Liver (tissue), 9 donors: ENCODE results near the gene KCNQ5. TPM values are rescaled to one million over a fixed set of nuclear protein-coding genes. Genes with fewer than 3 reads are reported as not detected.

Experiments used
- DNase-seq: peaks from one replicate; pipeline ENCODE4 v3.0.0-alpha.2; 2017; ENCODE audit warnings: low spot score
- H3K27ac ChIP-seq, 2 donors: one replicate each; pipeline ENCODE4 v1.7.0; 2013; ENCODE audit warnings: inconsistent platforms in 2 of 2, low read length in 2 of 2, control low read depth in 1 of 2, low read depth in 1 of 2, mild to moderate bottlenecking in 1 of 2
- H3K27me3 ChIP-seq, 4 donors: one replicate each; pipeline versions ENCODE4 v1.6.1 to v1.7.0; 2013; ENCODE audit warnings: low read length in 3 of 4, inconsistent platforms in 1 of 4, mild to moderate bottlenecking in 1 of 4, moderate library complexity in 1 of 4; ENCODE audit not compliant: control insufficient read depth in 4 of 4, insufficient read depth in 4 of 4
- H3K36me3 ChIP-seq, 4 donors: one replicate each; pipeline versions ENCODE4 v1.6.1 to v1.7.0; 2013; ENCODE audit warnings: low read length in 3 of 4, mild to moderate bottlenecking in 3 of 4, low read depth in 1 of 4, moderate library complexity in 1 of 4; ENCODE audit not compliant: control insufficient read depth in 4 of 4, insufficient read depth in 3 of 4
- H3K4me1 ChIP-seq, 4 donors: one replicate each; pipeline versions ENCODE4 v1.6.1 to v1.7.0; 2013; ENCODE audit warnings: low read length in 3 of 4, mild to moderate bottlenecking in 3 of 4, moderate library complexity in 1 of 4; ENCODE audit not compliant: control insufficient read depth in 4 of 4, insufficient read depth in 4 of 4
- H3K4me3 ChIP-seq, 3 donors: one replicate each; pipeline versions ENCODE4 v1.6.1 to v1.7.0; 2013; ENCODE audit warnings: low read length in 3 of 3, control low read depth in 1 of 3, low read depth in 1 of 3, mild to moderate bottlenecking in 1 of 3
- H3K9ac ChIP-seq, 2 donors: one replicate each; pipeline ENCODE4 v1.7.0; 2013; ENCODE audit warnings: low read length in 2 of 2, mild to moderate bottlenecking in 2 of 2, moderate library complexity in 2 of 2, control low read depth in 1 of 2, low read depth in 1 of 2
- H3K9me3 ChIP-seq, 4 donors: one replicate each; pipeline versions ENCODE4 v1.6.1 to v1.7.0; 2013; ENCODE audit warnings: low read length in 3 of 4; ENCODE audit not compliant: control insufficient read depth in 4 of 4
- ATF3 ChIP-seq: IDR thresholded peaks from 2 replicates; pipeline ENCODE4 v1.6.1; 2016; ENCODE audit warnings: antibody characterized with exemption
- CTCF ChIP-seq: fragments of 150-350 bp; IDR thresholded peaks from 2 replicates; pipeline ENCODE4 v1.5.1; 2017; ENCODE audit warnings: improper control_type of control experiment, low read depth, low read length; ENCODE audit not compliant: missing input control
- EGR1 ChIP-seq, 2 donors: IDR thresholded peaks; 2 replicates each; pipeline ENCODE4 v1.6.1; 2016 to 2018; ENCODE audit warnings: antibody characterized with exemption in 2 of 2, low read depth in 2 of 2
- FOXA1 ChIP-seq: IDR thresholded peaks from 2 replicates; pipeline ENCODE4 v1.6.1; 2016; ENCODE audit warnings: antibody characterized with exemption
- FOXA2 ChIP-seq: IDR thresholded peaks from 2 replicates; pipeline ENCODE4 v1.6.1; 2016; ENCODE audit warnings: antibody characterized with exemption
- GABPA ChIP-seq, 2 donors: IDR thresholded peaks in 1 of 2; conservative IDR thresholded peaks in 1 of 2; 2 replicates each; pipeline ENCODE4 v1.6.1; 2016; ENCODE audit warnings: antibody characterized with exemption in 2 of 2, mild to moderate bottlenecking in 1 of 2, moderate library complexity in 1 of 2
- HNF4A ChIP-seq, 2 donors: conservative IDR thresholded peaks; 2 replicates each; pipeline ENCODE4 v1.6.1; 2016; ENCODE audit warnings: antibody characterized with exemption in 2 of 2, mild to moderate bottlenecking in 2 of 2
- HNF4G ChIP-seq: IDR thresholded peaks from 2 replicates; pipeline ENCODE4 v1.6.1; 2016; ENCODE audit warnings: antibody characterized with exemption
- JUND ChIP-seq, 2 donors: IDR thresholded peaks; 2 replicates each; pipeline ENCODE4 v1.6.1; 2016; ENCODE audit warnings: antibody characterized with exemption in 2 of 2
- MAX ChIP-seq: IDR thresholded peaks from 2 replicates; pipeline ENCODE4 v1.6.1; 2016; ENCODE audit warnings: antibody characterized with exemption
- NR2F2 ChIP-seq: IDR thresholded peaks from 2 replicates; pipeline ENCODE4 v1.6.1; 2016; ENCODE audit warnings: antibody characterized with exemption
- RAD21 ChIP-seq, 2 donors: IDR thresholded peaks; 2 replicates each; pipeline ENCODE4 v1.6.1; 2016; ENCODE audit warnings: antibody characterized with exemption in 2 of 2, mild to moderate bottlenecking in 2 of 2
- REST ChIP-seq: IDR thresholded peaks from 2 replicates; pipeline ENCODE4 v1.6.1; 2016; ENCODE audit warnings: antibody characterized with exemption, mild to moderate bottlenecking
- RXRA ChIP-seq, 2 donors: IDR thresholded peaks; 2 replicates each; pipeline ENCODE4 v1.6.1; 2017 to 2018; ENCODE audit warnings: antibody characterized with exemption in 2 of 2, mild to moderate bottlenecking in 1 of 2
- SP1 ChIP-seq: IDR thresholded peaks from 2 replicates; pipeline ENCODE4 v1.6.1; 2018; ENCODE audit warnings: antibody characterized with exemption, mild to moderate bottlenecking
- YY1 ChIP-seq: IDR thresholded peaks from 2 replicates; pipeline ENCODE4 v1.6.1; 2016; ENCODE audit warnings: antibody characterized with exemption, mild to moderate bottlenecking
- ZBTB33 ChIP-seq: IDR thresholded peaks from 2 replicates; pipeline ENCODE4 v1.6.1; 2016; ENCODE audit warnings: antibody characterized with exemption
- WGBS: extraction: QIAGEN DNeasy Blood & Tissue Kit; methylation state at CpG from one replicate; pipeline ENCODE4 v1.1.7; 2013; 5-methylcytosine and 5-hydroxymethylcytosine counted together
- polyA plus RNA-seq, 2 donors: library from polyadenylated mRNA; stranded (reverse) in 1 of 2; unstranded in 1 of 2; fragments of 200-250 nt in 1 of 2; fragments of >200 nt in 1 of 2; fragmentation: Nextera tagmentation in 1 of 2; extraction: Ambion mirVana in 1 of 2; gene quantifications; one replicate each; pipeline versions ENCODE4 v1.2.1 to v1.2.3, GENCODE V29; 2013 to 2015
- total RNA-seq, 2 donors: library from RNA; depleted of rRNA; stranded (reverse); fragments of >200 nt; gene quantifications; one replicate each; pipeline ENCODE4 v1.2.3, GENCODE V29; 2014
- donor health status: healthy.
- donor health status: healthy.
- donor health status: healthy.
- donor health status: healthy.
- donor health status: healthy.

The KCNQ5 gene
- total and polyA plus RNA-seq, 4 donors = 0.02 to 1.1 (median 0.15) TPM

GRCh38 chr6:72809746-72810379 is 188.0 kb downstream of the KCNQ5 start:
- Histone ChIP-seq H3K9me3 (no peaks in the 10 kb centered on the region), H3K36me3 (no peaks in the 10 kb centered on the region), H3K4me3 (no peak overlapping the region), H3K27ac (no peak overlapping the region), H3K4me1 (no peaks in the 10 kb centered on the region), H3K27me3 (no peaks in the 10 kb centered on the region), H3K9ac (no peak overlapping the region)
- DNase-seq = no peak
- WGBS = 67% methylated on average over 4 of the region's 4 CpGs
- TF ChIP-seq ATF3 = no peak
- TF ChIP-seq HNF4A (conservative IDR thresholded peaks at IDR 0.05) = no peak
- no peak for TF ChIP-seq FOXA2
- no peak for TF ChIP-seq NR2F2
- no peak for TF ChIP-seq RXRA (IDR thresholded peaks at IDR 0.05)
- no peak for TF ChIP-seq RAD21 (IDR thresholded peaks at IDR 0.05)
- TF ChIP-seq EGR1 (IDR thresholded peaks at IDR 0.05; ENCODE audit: low read depth in 2 of 2) = no peak
- no peak for TF ChIP-seq JUND (IDR thresholded peaks at IDR 0.05)
- TF ChIP-seq CTCF = no peak
- TF ChIP-seq SP1 = no peak
- TF ChIP-seq REST = no peak
- TF ChIP-seq GABPA (IDR thresholded peaks at IDR 0.05 in 1 of 2, conservative IDR thresholded peaks at IDR 0.05 in 1 of 2) = no peak
- no peak for TF ChIP-seq YY1
- no peak for TF ChIP-seq HNF4G
- TF ChIP-seq MAX = no peak
- no peak for TF ChIP-seq FOXA1

- no peak for TF ChIP-seq FOXA2
- TF ChIP-seq JUND (IDR thresholded peaks at IDR 0.05) = no peak
- TF ChIP-seq CTCF = no peak
- no peak for TF ChIP-seq FOXA1
- no peak for TF ChIP-seq ZBTB33
- no peak for TF ChIP-seq YY1
- H3K4me3 ChIP-seq = no peak overlapping the region
- DNase-seq = no peak
- H3K9ac ChIP-seq = no peak overlapping the region
- no peaks in the 10 kb centered on the region for H3K4me1 ChIP-seq
- 59% methylated on average over 4 of the region's 4 CpGs for WGBS
- no peaks in the 10 kb centered on the region for H3K9me3 ChIP-seq
- H3K27ac ChIP-seq = no peak overlapping the region
- H3K36me3 ChIP-seq = no peaks in the 10 kb centered on the region
- H3K27me3 ChIP-seq = no peaks in the 10 kb centered on the region
These were observed 188.9 kb downstream of the KCNQ5 start for GRCh38 chr6:72810571-72811280.
